KOPT-K1 (cell line): ENCODE measurements around the gene LAPTM4A.
"Not testable (repeated sequence)": the region's sequence is repeated elsewhere in the genome, so short reads cannot be mapped to it uniquely, and the experiment has no call there.

Source experiments
- H3K27ac ChIP-seq: fragments of 200-600 bp; sonication (generic); 2 replicates; pipeline ENCODE4 v1.5.1; 2016; ENCODE audit warnings: antibody characterized with exemption, mild to moderate bottlenecking, low read depth, low read length; ENCODE audit not compliant: poor library complexity, severe bottlenecking
- H3K36me3 ChIP-seq: fragments of 200-600 bp; sonication (generic); 2 replicates; pipeline ENCODE4 v1.5.1; 2017; ENCODE audit warnings: antibody characterized with exemption, mild to moderate bottlenecking, low read length, moderate library complexity; ENCODE audit not compliant: insufficient read depth
- H3K9me3 ChIP-seq: fragments of 200-600 bp; sonication (generic); 2 replicates; pipeline ENCODE4 v1.5.1; 2017; ENCODE audit warnings: antibody characterized with exemption, low read length, mild to moderate bottlenecking; ENCODE audit not compliant: insufficient read depth, poor library complexity, severe bottlenecking

LAPTM4A gene

DNA sequence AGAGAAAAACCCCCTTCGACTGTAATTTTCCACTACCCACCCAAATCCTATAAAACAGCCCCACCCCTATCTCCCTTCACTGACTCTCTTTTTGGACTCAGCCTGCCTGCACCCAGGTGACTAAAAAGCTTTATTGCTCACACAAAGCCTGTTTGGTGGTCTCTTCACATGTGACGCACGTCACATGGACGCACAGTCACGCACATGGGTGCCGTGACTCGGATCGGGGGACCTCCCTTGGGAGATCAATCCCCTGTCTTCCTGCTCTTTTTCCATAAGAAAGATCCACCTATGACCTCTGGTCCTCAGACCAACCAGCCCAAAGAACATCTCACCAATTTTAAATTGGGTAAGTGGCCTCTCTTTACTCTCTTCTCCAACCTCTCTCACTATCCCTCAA lies 31.4 kb upstream of the LAPTM4A start:
- H3K36me3 ChIP-seq, H3K9me3 ChIP-seq, H3K27ac ChIP-seq: not testable (repeated sequence)

DNA sequence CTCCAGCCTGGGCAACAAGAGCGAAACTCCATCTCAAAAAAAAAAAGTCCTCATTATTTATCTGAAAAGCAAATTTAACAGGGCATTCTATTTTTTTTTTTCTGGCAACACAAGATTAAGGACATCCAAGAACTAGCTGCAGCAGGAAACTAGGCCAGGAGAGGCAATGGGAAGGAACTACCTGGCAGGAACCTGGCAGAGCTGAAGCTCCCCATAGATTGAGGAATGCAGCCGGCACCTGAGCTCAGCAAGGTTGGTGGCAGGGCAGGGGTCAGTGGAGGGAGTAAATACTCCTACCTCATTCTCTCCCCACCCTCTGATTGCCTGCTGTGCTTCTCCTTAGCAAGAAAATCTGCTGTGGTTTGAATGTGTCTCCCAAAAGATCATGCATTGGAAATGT lies 30.4 kb upstream of the LAPTM4A start:
- no peaks in the 10 kb centered on the region for H3K9me3 ChIP-seq
- H3K27ac ChIP-seq: no peak overlapping the region
- H3K36me3 ChIP-seq: no peaks in the 10 kb centered on the region

DNA sequence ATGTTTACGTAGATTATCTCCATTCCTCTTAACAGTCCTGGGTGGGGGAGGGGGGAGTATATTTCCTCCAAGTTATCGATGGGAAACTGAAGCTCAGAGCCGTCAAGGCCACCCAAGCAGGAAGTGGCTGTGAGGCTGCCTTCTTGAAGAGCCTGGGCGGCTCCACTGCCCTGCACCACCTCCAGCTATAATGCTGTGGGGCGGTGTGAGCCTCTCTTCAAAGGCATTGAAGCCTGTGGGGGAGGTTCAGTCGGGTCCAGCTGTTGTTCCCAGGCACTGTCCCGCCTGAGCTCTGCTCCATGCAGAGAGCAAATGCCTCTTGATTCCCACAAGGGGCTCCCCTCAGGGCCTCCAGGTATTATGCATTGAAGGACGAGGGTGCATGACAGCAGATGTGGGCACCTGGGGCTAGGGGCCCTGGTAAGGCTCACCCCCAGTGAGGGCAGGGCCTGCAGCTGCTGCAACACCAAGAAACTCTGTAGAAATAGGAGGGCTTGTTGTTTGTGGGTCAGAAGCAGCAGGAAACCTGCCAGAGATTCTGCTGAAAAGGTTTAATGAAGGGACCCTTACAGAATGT lies 29.5 kb upstream of the LAPTM4A start:
- no peaks in the 10 kb centered on the region for H3K36me3 ChIP-seq
- H3K9me3 ChIP-seq: no peaks in the 10 kb centered on the region
- H3K27ac ChIP-seq: no peak overlapping the region

DNA sequence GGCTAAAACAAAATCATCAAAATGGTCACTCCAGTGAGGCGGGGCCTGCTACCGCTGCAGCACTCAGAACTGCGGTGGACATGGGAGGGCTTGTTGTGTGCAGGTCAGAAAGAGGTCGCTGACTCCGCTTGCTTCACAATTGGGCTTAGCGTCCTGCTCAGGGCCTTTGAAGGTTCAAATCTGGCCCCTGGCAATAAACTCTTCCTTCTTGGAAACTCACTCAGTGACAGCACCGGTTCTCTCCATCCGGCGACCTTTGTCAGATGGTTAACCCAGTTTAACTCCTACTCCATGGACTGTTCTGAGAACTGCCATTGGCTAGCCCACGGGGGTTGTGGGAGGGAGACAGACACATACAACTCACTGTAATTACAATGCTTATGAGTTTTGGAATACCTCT lies 29.0 kb upstream of the LAPTM4A start:
- Histone ChIP-seq H3K36me3 (no peaks in the 10 kb centered on the region), H3K9me3 (no peaks in the 10 kb centered on the region), H3K27ac (no peak overlapping the region)

DNA sequence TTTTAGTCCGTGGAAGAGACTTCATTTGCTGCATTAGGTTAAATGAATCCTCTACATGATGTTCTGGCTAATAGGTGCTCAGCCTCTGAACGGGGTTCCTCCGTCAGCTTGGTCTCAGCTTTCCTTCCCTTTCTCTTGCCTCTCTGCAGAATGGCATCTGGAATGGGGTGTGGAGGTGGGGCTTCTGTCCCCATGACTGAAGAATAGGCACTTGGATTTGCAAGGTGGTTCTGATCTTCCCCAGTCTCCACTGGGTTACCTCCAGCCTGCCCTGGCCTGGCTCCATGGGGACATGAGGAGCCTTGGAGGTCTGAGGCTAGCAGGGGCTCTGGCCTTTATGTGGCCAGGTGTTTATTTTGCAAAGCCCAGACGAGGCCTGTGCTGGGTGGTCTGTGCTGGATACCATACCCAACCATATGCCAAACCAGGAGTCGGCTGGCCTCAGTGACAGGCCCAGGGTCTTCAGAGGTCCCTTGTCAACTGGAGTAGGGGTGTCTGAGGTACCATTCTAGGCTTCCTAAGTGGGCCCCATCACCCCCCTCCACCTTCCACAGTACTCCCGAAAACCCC lies 28.2 kb upstream of the LAPTM4A start:
- Histone ChIP-seq H3K36me3 (no peaks in the 10 kb centered on the region), H3K27ac (no peak overlapping the region)

DNA sequence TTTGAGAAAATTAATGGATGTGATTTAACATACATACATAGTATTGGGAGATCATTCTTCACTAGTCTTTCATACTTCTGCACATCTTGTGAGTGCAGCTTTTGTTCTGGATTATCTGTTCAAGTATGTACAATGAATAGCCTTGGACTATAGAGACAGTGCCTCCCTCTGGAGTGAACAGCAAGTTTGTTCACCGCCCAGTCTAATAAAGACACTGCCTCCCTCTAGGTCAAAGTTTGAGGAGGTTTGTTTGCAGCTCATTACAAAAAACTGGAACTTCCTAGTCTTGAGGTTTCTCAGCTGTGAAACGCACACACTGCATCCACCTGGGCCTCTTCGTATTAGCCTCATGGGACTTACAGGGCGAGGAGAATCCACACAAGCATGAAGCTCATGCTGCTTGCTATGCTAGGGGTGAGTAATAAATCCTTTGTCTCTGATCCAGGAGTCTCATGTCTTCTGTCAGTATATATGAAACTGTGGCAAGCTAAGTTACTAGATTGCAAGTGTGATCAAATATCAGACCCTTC lies 26.0 kb upstream of the LAPTM4A start:
- H3K9me3 ChIP-seq: no peaks in the 10 kb centered on the region

More for the DNA sequence above, 28.2 kb upstream of the LAPTM4A start:
- no peaks in the 10 kb centered on the region for H3K9me3 ChIP-seq

DNA sequence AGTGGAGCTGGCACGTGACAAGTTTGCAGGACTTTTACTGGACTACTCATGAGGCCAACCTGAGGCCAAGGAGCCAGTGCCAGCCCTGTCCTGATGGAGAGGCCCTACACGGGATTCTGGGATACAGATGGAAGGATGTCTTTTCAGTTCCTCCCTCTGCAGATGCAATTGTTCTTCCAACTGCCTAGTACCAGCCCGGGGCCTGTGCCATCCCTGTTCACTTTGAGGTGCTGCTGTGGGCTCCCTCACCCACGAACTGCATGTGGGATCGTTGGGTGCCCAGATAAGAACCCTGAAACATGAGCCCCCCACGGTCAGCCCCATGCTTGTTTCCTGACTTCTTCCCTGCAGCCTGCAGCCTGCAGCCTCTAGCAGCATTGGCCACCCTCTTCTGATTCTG lies 25.3 kb upstream of the LAPTM4A start:
- no peaks in the 10 kb centered on the region for H3K36me3 ChIP-seq
- H3K27ac ChIP-seq: no peak overlapping the region
- H3K9me3 ChIP-seq: no peaks in the 10 kb centered on the region

More for the DNA sequence above, 26.0 kb upstream of the LAPTM4A start:
- Histone ChIP-seq H3K36me3 (no peaks in the 10 kb centered on the region), H3K27ac (no peak overlapping the region)

DNA sequence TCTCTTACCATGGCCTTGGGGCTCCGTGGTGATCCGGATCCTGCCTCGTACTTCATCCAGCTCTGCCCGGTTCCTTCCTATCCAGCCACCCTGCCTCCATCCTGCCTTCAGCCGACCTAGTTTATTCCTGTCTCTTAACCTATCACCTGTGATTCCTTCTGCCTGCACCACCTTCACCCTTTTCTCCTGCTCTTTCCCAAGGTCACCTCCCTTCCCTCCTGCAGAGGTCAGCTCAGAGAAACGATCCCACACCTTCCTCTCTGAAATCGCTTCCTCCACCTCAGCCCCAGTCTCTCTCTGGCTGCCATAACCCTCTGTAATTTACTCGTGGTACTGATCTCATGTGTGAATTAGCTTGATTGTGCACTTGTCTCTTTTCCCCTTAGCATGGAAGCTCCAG lies 23.5 kb upstream of the LAPTM4A start:
- H3K27ac ChIP-seq: no peak overlapping the region
- H3K36me3 ChIP-seq: no peaks in the 10 kb centered on the region

DNA sequence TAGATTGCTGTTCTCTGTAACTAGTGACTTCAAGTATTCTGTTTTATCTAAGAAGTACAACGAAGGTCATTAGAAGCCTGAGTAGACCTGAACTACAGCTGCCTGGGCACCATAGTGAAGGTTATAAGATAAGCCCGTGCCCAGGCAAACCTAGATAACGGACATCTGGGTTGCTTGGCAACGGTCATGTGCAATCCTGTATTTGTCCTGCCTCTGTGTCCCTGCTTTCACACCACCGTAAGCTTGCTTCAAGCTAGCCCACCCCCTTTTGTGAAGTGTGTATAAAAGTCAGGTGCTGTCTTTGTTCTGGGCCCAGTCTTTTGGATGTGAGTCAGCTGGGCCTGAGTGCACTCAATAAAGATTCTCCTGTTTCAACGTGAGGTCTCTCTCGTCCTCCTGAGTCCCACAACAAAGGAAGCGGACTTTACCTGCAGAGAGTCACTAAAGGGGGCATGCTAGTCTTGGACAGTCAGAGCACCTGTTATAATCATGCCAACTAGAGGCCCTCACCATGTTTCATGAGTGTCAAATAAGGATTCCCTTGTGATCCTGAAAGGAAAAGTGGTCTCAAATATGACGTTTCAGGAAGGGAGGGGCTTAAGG lies 22.7 kb upstream of the LAPTM4A start:
- not testable (repeated sequence) for H3K9me3 ChIP-seq, H3K36me3 ChIP-seq, H3K27ac ChIP-seq

More for the DNA sequence above, 23.5 kb upstream of the LAPTM4A start:
- H3K9me3 ChIP-seq: no peaks in the 10 kb centered on the region

DNA sequence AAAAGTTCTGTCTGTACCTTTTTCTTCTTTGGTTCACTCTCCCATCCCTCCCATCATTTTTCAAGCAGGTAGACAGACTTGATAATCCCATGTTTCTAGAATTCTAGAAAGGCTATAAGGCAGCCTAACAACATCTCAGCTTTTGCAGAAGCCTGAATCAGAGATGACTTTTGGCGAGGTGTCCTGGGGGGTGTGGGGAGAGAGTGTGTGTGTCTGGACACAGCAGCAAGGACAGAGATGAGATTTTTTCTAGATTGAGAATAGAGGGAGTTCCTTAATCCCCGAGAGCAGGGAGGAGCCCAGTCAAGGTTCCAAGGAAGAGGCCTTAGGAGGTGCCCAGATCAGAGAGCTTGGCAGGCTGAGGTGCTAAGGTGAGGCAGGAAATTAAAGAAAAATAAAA lies 22.0 kb upstream of the LAPTM4A start:
- no peaks in the 10 kb centered on the region for H3K36me3 ChIP-seq
- H3K9me3 ChIP-seq: no peaks in the 10 kb centered on the region
- no peak overlapping the region for H3K27ac ChIP-seq

DNA sequence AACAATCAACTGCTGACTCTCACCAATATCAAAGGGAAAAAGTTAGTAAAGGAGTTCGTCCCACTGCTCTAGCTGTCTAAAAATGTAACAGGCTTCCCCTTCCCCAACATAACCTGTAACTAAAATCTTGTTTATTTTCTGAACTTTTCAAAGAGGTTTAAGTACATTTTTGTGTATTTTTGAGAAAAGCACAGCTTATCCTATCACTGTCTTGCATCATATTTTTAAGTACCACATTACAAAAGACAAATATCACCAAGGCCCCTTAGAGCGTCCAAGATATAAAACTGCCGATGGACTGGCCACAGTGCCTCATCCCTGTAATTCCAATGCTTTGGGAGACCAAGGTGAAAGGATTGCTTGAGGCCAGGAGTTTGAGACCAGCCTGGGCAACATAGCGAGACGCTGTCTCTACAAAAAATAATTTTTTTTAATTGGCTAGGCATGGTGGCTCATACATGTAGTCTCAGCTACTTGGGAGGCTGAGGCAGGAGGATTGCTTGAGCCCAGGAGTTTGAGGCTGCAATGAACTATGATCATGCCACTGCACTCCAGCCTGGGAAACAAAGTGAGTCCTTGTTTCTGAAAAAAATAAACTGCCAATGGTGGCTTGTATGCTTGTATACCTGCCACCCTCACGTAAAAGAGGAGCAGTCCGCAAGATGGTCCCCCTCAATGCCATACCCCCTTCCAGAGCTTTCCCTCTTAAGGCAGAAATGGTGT lies 21.2 kb upstream of the LAPTM4A start:
- Histone ChIP-seq H3K9me3 (peaks cover under 1% of the 10 kb centered on the region), H3K36me3 (no peaks in the 10 kb centered on the region), H3K27ac (no peak overlapping the region)

DNA sequence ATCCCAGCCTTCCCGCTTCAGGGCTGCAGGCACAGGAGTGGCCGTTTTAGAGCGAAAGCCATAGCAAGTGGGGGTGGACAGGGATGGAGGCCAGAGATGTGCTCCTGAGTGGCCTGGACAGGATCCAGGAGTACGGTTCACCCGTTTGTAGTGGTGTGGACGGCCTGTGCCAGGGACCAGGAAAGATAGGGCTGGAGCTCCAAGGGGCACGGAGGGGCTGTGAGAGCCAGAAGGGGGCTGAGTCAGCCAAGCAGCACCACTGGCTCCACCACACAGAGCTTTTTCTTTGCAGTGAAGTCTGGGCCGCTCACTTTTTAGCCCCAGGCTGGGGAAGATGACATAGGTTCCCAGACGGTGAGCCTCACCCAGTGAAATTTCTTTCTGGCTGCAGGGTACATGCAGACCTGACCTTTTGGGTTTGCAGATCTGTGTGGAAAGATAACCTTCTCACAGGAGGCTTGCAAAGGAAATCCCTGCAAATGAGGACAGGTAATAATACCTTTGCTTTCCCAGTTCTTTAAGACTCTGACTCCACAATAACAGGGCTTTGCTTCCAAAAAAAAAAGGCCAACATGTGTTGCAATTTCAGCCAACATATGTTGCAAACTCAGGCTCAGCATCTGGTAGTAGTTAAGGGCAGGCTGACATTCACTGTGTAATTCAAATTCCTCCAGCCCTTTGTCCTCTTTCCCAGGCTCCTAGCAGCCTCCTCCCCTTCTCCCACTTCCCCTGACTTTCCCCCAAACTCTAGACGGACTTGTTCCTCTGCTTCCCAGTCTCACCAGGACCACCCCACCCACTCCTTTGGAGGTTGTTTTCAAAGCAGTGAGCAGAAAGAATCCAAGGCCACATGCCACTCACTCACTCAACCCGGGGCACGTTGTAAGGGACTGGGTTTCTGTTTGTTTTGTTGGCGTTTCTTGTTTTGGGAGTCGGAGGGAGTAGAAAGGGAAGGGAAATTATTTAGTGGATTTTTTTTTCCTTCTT lies 20.3 kb upstream of the LAPTM4A start:
- Histone ChIP-seq H3K27ac (no peak overlapping the region), H3K9me3 (peaks cover 3% of the 10 kb centered on the region)

DNA sequence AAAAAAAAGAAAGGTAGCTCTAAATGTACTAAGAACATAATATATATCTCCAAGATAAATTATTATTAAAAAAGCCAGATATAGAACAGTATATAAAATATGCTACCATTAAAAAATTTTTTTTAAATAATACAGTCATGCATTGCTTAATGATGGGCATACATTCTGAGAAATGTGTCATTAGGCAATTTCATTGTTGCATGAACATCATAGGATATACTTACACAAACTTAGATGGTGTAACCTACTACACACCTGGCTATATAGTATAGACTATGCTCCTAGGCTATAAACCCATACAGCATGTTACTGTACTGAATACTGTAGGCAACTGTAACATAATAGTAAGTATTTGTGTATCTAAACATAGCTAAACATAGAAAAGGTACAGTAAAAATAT lies 18.3 kb upstream of the LAPTM4A start:
- H3K36me3 ChIP-seq: no peaks in the 10 kb centered on the region
- peaks cover 3% of the 10 kb centered on the region for H3K9me3 ChIP-seq
- H3K27ac ChIP-seq: no peak overlapping the region

More for the DNA sequence above, 20.3 kb upstream of the LAPTM4A start:
- no peaks in the 10 kb centered on the region for H3K36me3 ChIP-seq

DNA sequence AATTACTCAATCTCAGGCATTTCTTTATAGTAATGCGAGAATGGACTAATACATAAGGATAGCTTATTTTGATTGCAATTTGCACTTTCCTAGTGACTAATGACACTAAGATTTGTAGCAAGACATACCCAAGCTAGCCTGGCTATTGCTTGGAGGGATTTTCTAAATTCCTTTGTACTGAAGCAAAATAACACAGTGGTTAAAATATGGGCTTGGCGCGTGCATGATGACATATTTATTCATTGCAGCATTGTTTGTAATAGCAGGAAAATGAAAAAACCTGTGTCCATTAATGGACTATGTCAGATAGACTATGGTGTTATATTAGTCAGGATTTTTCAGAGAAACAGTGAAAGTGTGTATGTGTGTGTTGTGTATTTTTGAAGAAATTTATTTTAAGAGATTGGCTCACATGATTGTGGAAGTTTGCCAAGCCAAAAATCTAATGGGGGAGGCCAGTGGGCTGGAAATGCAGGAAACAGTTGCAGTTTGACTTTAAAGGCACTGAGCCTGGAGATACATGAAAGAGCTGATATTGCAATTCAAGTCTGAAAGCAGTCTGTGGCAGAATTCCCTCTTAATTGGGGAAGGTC lies 16.7 kb upstream of the LAPTM4A start:
- Histone ChIP-seq H3K9me3 (peaks cover 3% of the 10 kb centered on the region), H3K36me3 (no peaks in the 10 kb centered on the region), H3K27ac (no peak overlapping the region)
